HCT116 (cell line): ENCODE results near the gene SORBS1. TPM values are rescaled to one million over a fixed set of nuclear protein-coding genes. Genes with fewer than 3 reads are reported as not detected.

Source experiments
- ATAC-seq: fragments of 200-7000 bp; cut with Tn5 transposase; 2 replicates; pipeline ENCODE4 v1.9.1; 2020; ENCODE audit warnings: mild to moderate bottlenecking, moderate library complexity
- BruUV-seq: library from RNA; stranded (reverse); fragments of 400-500 nt; replicated peaks from 2 replicates; lab custom pipeline; 2021; lab: Mats Ljungman, UMichigan
- CTCF ChIA-PET: fragments of 300-600 bp; sonication (Branson Sonifier 250); formaldehyde crosslinking; loops from one replicate; lab custom pipeline; 2021; ENCODE audit warnings: antibody characterized with exemption; lab: Charles Lee
- POLR2A ChIA-PET: fragments of 300-600, 350-600 bp; sonication (Branson Sonifier 250); formaldehyde crosslinking; loops from one replicate; lab custom pipeline; 2021; ENCODE audit warnings: antibody characterized with exemption; lab: Charles Lee
- RAD21 ChIA-PET, 2 experiments: fragments of 300-600 bp; sonication (Branson Sonifier 250); formaldehyde crosslinking; loops; one replicate each; lab custom pipeline; 2023; ENCODE audit warnings: low total read pairs in 2 of 2; ENCODE audit not compliant: uncharacterized antibody in 2 of 2, unreplicated experiment in 2 of 2, low non-redundant PET in 1 of 2; lab: Charles Lee
- DNase-seq: peaks from one replicate; pipeline ENCODE4 v3.0.0-alpha.2; 2010; ENCODE audit warnings: low read depth, low spot score
- H2AFZ ChIP-seq: fragments of 200-600 bp; shearing (Covaris generic), sonication (generic); 2 replicates; pipeline ENCODE4 v1.6.1; 2017; ENCODE audit warnings: low read depth, mixed run types, mixed read lengths, antibody characterized with exemption, low read length; ENCODE audit not compliant: poor library complexity, severe bottlenecking
- H3K27ac ChIP-seq: 2 replicates; pipeline ENCODE4 v1.5.1; 2012; ENCODE audit warnings: low read depth, low read length
- H3K27me3 ChIP-seq: fragments of 200-600 bp; sonication (generic); 2 replicates; pipeline ENCODE4 v1.6.1; 2016; ENCODE audit warnings: mixed run types, low read length, mixed read lengths; ENCODE audit not compliant: insufficient read depth
- H3K36me3 ChIP-seq, 2 experiments: fragments of 200-500 bp in 1 of 2; fragments of 200-600 bp in 1 of 2; sonication (Bioruptor generic) in 1 of 2; sonication (generic) in 1 of 2; 2 replicates each; pipeline versions ENCODE4 v1.5.1 to v1.6.1; 2014 to 2016; ENCODE audit warnings: low read length in 2 of 2, inconsistent platforms in 1 of 2, mixed read lengths in 1 of 2, mixed run types in 1 of 2; ENCODE audit not compliant: insufficient read depth in 2 of 2, control insufficient read depth in 1 of 2
- H3K4me1 ChIP-seq, 2 experiments: fragments of 200-600 bp in 1 of 2; sonication (generic) in 1 of 2; 2 replicates each; pipeline versions ENCODE4 v1.5.1 to v1.6.1; 2012 to 2017; ENCODE audit warnings: low read length in 2 of 2, inconsistent platforms in 1 of 2, mild to moderate bottlenecking in 1 of 2, mixed read lengths in 1 of 2, mixed run types in 1 of 2, moderate library complexity in 1 of 2; ENCODE audit not compliant: insufficient read depth in 2 of 2, control insufficient read depth in 1 of 2
- H3K4me2 ChIP-seq: fragments of 200-600 bp; sonication (generic); 2 replicates; pipeline ENCODE4 v1.6.1; 2017; ENCODE audit warnings: mixed run types, low read length, mixed read lengths
- H3K4me3 ChIP-seq, 2 experiments: fragments of 200-600 bp in 1 of 2; sonication (generic) in 1 of 2; replicated peaks in 1 of 2; 2 replicates each; pipeline ENCODE4 v1.5.1; 2011 to 2016; ENCODE audit warnings: low read length in 2 of 2, control low read depth in 1 of 2, low read depth in 1 of 2, mild to moderate bottlenecking in 1 of 2, mixed read lengths in 1 of 2, mixed run types in 1 of 2
- H3K79me2 ChIP-seq: fragments of 200-600 bp; sonication (generic); 2 replicates; pipeline ENCODE4 v1.6.1; 2017; ENCODE audit warnings: mild to moderate bottlenecking, mixed run types, low read length, moderate library complexity, mixed read lengths; ENCODE audit not compliant: insufficient read depth
- H3K9ac ChIP-seq: fragments of 200-600 bp; sonication (generic); 2 replicates; pipeline ENCODE4 v1.6.1; 2016; ENCODE audit warnings: low read length, mixed read lengths
- H3K9me2 ChIP-seq: fragments of 200-600 bp; sonication (generic), shearing (Covaris generic); 2 replicates; pipeline ENCODE4 v1.6.1; 2017; ENCODE audit warnings: mixed run types, mild to moderate bottlenecking, moderate library complexity; ENCODE audit not compliant: insufficient read depth
- H3K9me3 ChIP-seq, 2 experiments: fragments of 200-500 bp in 1 of 2; fragments of 200-600 bp in 1 of 2; sonication (Bioruptor generic) in 1 of 2; sonication (generic) in 1 of 2; 2 replicates each; pipeline ENCODE4 v1.6.1; 2014 to 2017; ENCODE audit warnings: low read length in 2 of 2, mixed read lengths in 2 of 2, inconsistent platforms in 1 of 2, low read depth in 1 of 2, mild to moderate bottlenecking in 1 of 2, mixed run types in 1 of 2, moderate library complexity in 1 of 2; ENCODE audit not compliant: control insufficient read depth in 1 of 2, insufficient read depth in 1 of 2
- H4K20me1 ChIP-seq: fragments of 200-600 bp; sonication (generic), shearing (Covaris generic); 2 replicates; pipeline ENCODE4 v1.6.1; 2017; ENCODE audit warnings: mixed run types, mild to moderate bottlenecking, moderate library complexity; ENCODE audit not compliant: insufficient read depth
- CEBPB ChIP-seq: IDR thresholded peaks from 2 replicates; pipeline ENCODE4 v1.6.1; 2012; ENCODE audit warnings: low read depth
- ELF1 ChIP-seq: IDR thresholded peaks from 2 replicates; pipeline ENCODE4 v1.6.1; 2012; ENCODE audit warnings: low read depth, borderline replicate concordance
- EZH2phosphoT487 ChIP-seq: fragments of 200-600 bp; IDR thresholded peaks from 2 replicates; pipeline ENCODE4 v1.6.1; 2018; ENCODE audit warnings: antibody characterized with exemption, borderline replicate concordance
- MAX ChIP-seq: IDR thresholded peaks from 2 replicates; pipeline ENCODE4 v1.6.1; 2012
- POLR2A ChIP-seq: IDR thresholded peaks from 2 replicates; pipeline ENCODE4 v1.7.0; 2011; ENCODE audit warnings: borderline replicate concordance; ENCODE audit not compliant: insufficient read depth, insufficient read length; ENCODE audit errors: extremely low read depth
- POLR2AphosphoS5 ChIP-seq: IDR thresholded peaks from 2 replicates; pipeline ENCODE4 v1.6.1; 2011; ENCODE audit warnings: mild to moderate bottlenecking, low read depth, low read length, moderate library complexity
- RAD21 ChIP-seq: IDR thresholded peaks from 2 replicates; pipeline ENCODE4 v1.6.1; 2012; ENCODE audit warnings: low read depth, mild to moderate bottlenecking
- SIN3A ChIP-seq: IDR thresholded peaks from 2 replicates; pipeline ENCODE4 v1.6.1; 2012; ENCODE audit warnings: low read depth
- SP1 ChIP-seq: IDR thresholded peaks from 2 replicates; pipeline ENCODE4 v1.6.1; 2012; ENCODE audit warnings: low read depth
- TCF7L2 ChIP-seq: IDR thresholded peaks from 2 replicates; pipeline ENCODE4 v1.7.0; 2011; ENCODE audit warnings: borderline replicate concordance, inconsistent platforms; ENCODE audit not compliant: insufficient read depth, insufficient read length; ENCODE audit errors: extremely low read depth
- YY1 ChIP-seq: IDR thresholded peaks from 2 replicates; pipeline ENCODE4 v1.6.1; 2011; ENCODE audit warnings: low read length, low read depth, moderate library complexity, mild to moderate bottlenecking; ENCODE audit not compliant: insufficient replicate concordance; ENCODE audit errors: extremely low read depth
- ZFX ChIP-seq: fragments of 450-650 bp; IDR thresholded peaks from 2 replicates; pipeline ENCODE4 v1.6.1; 2017
- intact Hi-C: fragments of 100-400 bp; cut with micrococcal nuclease; formaldehyde crosslinking; loops from 2 replicates; pipeline ENCODE4 v1.10.0; 2022
- total RNA-seq: library from RNA; stranded (reverse); gene quantifications from one replicate; pipeline ENCODE4 v1.2.1, GENCODE V29; 2021; ENCODE audit not compliant: unreplicated experiment
- TF ChIP-seq, protein P1 (sequence below): IDR thresholded peaks from 2 replicates; pipeline ENCODE4 v1.6.1; 2012

The SORBS1 gene
- total RNA-seq, 1 experiment from 2014 or later, result 3.4 TPM

GRCh38 chr10:95275726-95276366 is 285.3 kb downstream of the SORBS1 start:
- Histone ChIP-seq H3K4me2 (no peak overlapping the region), H3K36me3 (no peaks in the 10 kb centered on the region), H3K4me1 (peaks cover 10 to 29% of the 10 kb centered on the region in 2 experiments), H3K27me3 (no peaks in the 10 kb centered on the region), H3K27ac (no peak overlapping the region), H3K4me3 (no peak overlapping the region), H3K79me2 (peaks cover 67% of the 10 kb centered on the region), H4K20me1 (no peaks in the 10 kb centered on the region), H3K9me2 (no peaks in the 10 kb centered on the region), H2AFZ (no peak overlapping the region), H3K9me3 (no peaks in the 10 kb centered on the region), H3K9ac (no peak overlapping the region)
- BruUV-seq, result no TSS peak
- intact Hi-C loops, result no loop called here
- POLR2A ChIA-PET, result no interaction called here
- TF ChIP-seq POLR2AphosphoS5 (no peak), ZFX (no peak), CEBPB (no peak), SIN3A (no peak), TCF7L2 (no peak), POLR2A (no peak), SP1 (no peak), ELF1 (no peak), MAX (no peak), RAD21 (no peak), EZH2phosphoT487 (no peak), YY1 (no peak)
- TF ChIP-seq, protein P1, sequence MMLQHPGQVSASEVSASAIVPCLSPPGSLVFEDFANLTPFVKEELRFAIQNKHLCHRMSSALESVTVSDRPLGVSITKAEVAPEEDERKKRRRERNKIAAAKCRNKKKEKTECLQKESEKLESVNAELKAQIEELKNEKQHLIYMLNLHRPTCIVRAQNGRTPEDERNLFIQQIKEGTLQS, result no peak
- no peak for DNase-seq
- ATAC-seq, result no peak
- RAD21 ChIA-PET, result no interaction called here
- CTCF ChIA-PET, result interaction anchor here (2.7 kb wide), 1 partner anchor 29 kb away, joined by 7 read pairs; no protein-coding TSS in a partner anchor
